Fibroblast of lung (primary cell): ENCODE measurements around the gene ODF2.

ENCODE experiments used
- EZH2 ChIP-seq: IDR thresholded peaks from 2 replicates; pipeline ENCODE4 v1.5.1; 2012; ENCODE audit warnings: low read length, control low read depth, mild to moderate bottlenecking; ENCODE audit errors: missing control alignments
- TF ChIP-seq, protein P1 (sequence below), 2 donors: IDR thresholded peaks in 1 of 2; conservative IDR thresholded peaks in 1 of 2; 1 replicate in 1 of 2; 2 replicates in 1 of 2; pipeline ENCODE4 v1.5.1; 2011 to 2012; ENCODE audit warnings: low read length in 2 of 2, control low read depth in 1 of 2, inconsistent platforms in 1 of 2, low read depth in 1 of 2, mild to moderate bottlenecking in 1 of 2

DNA sequence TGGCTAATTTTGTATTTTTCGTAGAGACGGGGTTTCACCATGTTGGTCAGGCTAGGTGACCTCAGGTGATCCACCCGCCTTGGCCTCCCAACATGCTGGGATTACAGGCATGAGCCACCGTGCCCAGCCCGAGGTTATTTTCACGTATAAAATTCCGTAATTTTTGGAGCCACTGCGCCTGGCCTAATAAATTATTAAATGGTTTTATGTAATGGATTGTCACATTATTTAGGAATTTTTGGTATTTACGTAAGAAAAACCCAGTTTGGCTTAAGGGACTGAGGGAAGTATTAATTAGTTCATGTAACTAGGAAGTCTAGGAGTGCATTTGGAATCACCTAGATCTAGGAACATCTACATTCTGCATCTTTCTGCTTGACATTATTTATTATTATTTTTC is 57.0 kb downstream of the ODF2 start:
- TF ChIP-seq, protein P1, sequence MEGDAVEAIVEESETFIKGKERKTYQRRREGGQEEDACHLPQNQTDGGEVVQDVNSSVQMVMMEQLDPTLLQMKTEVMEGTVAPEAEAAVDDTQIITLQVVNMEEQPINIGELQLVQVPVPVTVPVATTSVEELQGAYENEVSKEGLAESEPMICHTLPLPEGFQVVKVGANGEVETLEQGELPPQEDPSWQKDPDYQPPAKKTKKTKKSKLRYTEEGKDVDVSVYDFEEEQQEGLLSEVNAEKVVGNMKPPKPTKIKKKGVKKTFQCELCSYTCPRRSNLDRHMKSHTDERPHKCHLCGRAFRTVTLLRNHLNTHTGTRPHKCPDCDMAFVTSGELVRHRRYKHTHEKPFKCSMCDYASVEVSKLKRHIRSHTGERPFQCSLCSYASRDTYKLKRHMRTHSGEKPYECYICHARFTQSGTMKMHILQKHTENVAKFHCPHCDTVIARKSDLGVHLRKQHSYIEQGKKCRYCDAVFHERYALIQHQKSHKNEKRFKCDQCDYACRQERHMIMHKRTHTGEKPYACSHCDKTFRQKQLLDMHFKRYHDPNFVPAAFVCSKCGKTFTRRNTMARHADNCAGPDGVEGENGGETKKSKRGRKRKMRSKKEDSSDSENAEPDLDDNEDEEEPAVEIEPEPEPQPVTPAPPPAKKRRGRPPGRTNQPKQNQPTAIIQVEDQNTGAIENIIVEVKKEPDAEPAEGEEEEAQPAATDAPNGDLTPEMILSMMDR (conservative IDR thresholded peaks at IDR 0.05 in 1 of 2, IDR thresholded peaks at IDR 0.05 in 1 of 2; ENCODE audit: low read depth in 1 of 2, low read length in 2 of 2) = no peak
- TF ChIP-seq EZH2 = no peak
